Neural cell (in vitro differentiated cells): ENCODE data around the gene ACAA2. TPM values are rescaled to one million over a fixed set of nuclear protein-coding genes. Genes with fewer than 3 reads are reported as not detected.
"Not testable (repeated sequence)": the region's sequence is repeated elsewhere in the genome, so short reads cannot be mapped to it uniquely, and the experiment has no call there.

Experiments used
- H2AFZ ChIP-seq: fragments of 200-600, 300-800 bp; sonication (generic), shearing (Covaris generic); 2 replicates; pipeline ENCODE4 v1.6.0; 2014; ENCODE audit warnings: low read depth, mild to moderate bottlenecking, antibody characterized with exemption, low read length, moderate library complexity
- H3F3A ChIP-seq: fragments of 200-600 bp; shearing (Covaris generic); 2 replicates; pipeline ENCODE4 v1.6.1; 2016; ENCODE audit warnings: mild to moderate bottlenecking, moderate library complexity, mixed read lengths, antibody characterized with exemption, low read length; ENCODE audit not compliant: insufficient read depth, poor library complexity, severe bottlenecking
- H3K27ac ChIP-seq: fragments of 200-600, 300-800 bp; sonication (generic), shearing (Covaris generic); 2 replicates; pipeline ENCODE4 v1.5.1; 2014; ENCODE audit warnings: mild to moderate bottlenecking, low read length, moderate library complexity
- H3K27me3 ChIP-seq: fragments of 300-800, 200-600 bp; sonication (generic), shearing (Covaris generic); 2 replicates; pipeline ENCODE4 v1.6.0; 2014; ENCODE audit warnings: mild to moderate bottlenecking, low read depth, low read length, moderate library complexity; ENCODE audit not compliant: insufficient read depth
- H3K36me3 ChIP-seq: fragments of 300-800, 200-600 bp; sonication (generic), shearing (Covaris generic); 2 replicates; pipeline ENCODE4 v1.5.1; 2014; ENCODE audit warnings: mild to moderate bottlenecking, antibody characterized with exemption, low read length, moderate library complexity; ENCODE audit not compliant: insufficient read depth
- H3K4me2 ChIP-seq: fragments of 300-800, 200-600 bp; sonication (generic), shearing (Covaris generic); 2 replicates; pipeline ENCODE4 v1.6.0; 2014; ENCODE audit warnings: mild to moderate bottlenecking, low read length
- H3K4me3 ChIP-seq: fragments of 300-800, 200-600 bp; sonication (generic), shearing (Covaris generic); 2 replicates; pipeline ENCODE4 v1.5.1; 2014; ENCODE audit warnings: mild to moderate bottlenecking, low read length, moderate library complexity
- H3K79me2 ChIP-seq: fragments of 200-600 bp; shearing (Covaris generic); replicated peaks from 2 replicates; pipeline ENCODE4 v1.6.0; 2014; ENCODE audit warnings: mild to moderate bottlenecking, low read length, moderate library complexity; ENCODE audit not compliant: insufficient read depth
- H3K9ac ChIP-seq: fragments of 300-800, 200-600 bp; sonication (generic), shearing (Covaris generic); 2 replicates; pipeline ENCODE4 v1.6.1; 2016; ENCODE audit warnings: mild to moderate bottlenecking, low read length, mixed read lengths
- H3K9me2 ChIP-seq: fragments of 200-600 bp; shearing (Covaris generic); 2 replicates; pipeline ENCODE4 v1.6.1; 2016; ENCODE audit warnings: mild to moderate bottlenecking, low read length, mixed read lengths; ENCODE audit not compliant: insufficient read depth
- H3K9me3 ChIP-seq: fragments of 200-600, 300-800 bp; sonication (generic), shearing (Covaris generic); 2 replicates; pipeline ENCODE4 v1.6.1; 2016; ENCODE audit warnings: mild to moderate bottlenecking, mixed run types, low read length, moderate library complexity, mixed read lengths
- H4K20me1 ChIP-seq: fragments of 200-600 bp; shearing (Covaris generic); 2 replicates; pipeline ENCODE4 v1.6.1; 2016; ENCODE audit warnings: mild to moderate bottlenecking, mixed run types; ENCODE audit not compliant: insufficient read depth
- EP300 ChIP-seq: fragments of 450-650 bp; conservative IDR thresholded peaks from 2 replicates; pipeline ENCODE4 v1.6.1; 2014; ENCODE audit warnings: antibody characterized with exemption, mild to moderate bottlenecking, moderate library complexity; ENCODE audit not compliant: poor library complexity, severe bottlenecking
- EZH2 ChIP-seq: fragments of 200-600, 300-800 bp; shearing (Covaris generic), sonication (generic); IDR thresholded peaks from 2 replicates; pipeline ENCODE4 v1.6.1; 2014; ENCODE audit warnings: antibody characterized with exemption, low read length, borderline replicate concordance, mild to moderate bottlenecking; ENCODE audit not compliant: insufficient read depth, poor library complexity, severe bottlenecking
- MXI1 ChIP-seq: fragments of 450-650 bp; conservative IDR thresholded peaks from 2 replicates; pipeline ENCODE4 v1.6.1; 2014; ENCODE audit warnings: antibody characterized with exemption, mild to moderate bottlenecking; ENCODE audit not compliant: poor library complexity, severe bottlenecking
- POLR2AphosphoS5 ChIP-seq: IDR thresholded peaks from 2 replicates; pipeline ENCODE4 v1.6.1; 2012
- RAD21 ChIP-seq: fragments of 450-650 bp; conservative IDR thresholded peaks from 2 replicates; pipeline ENCODE4 v1.6.1; 2014; ENCODE audit warnings: antibody characterized with exemption, mild to moderate bottlenecking, moderate library complexity
- SMC3 ChIP-seq: fragments of 450-650 bp; conservative IDR thresholded peaks from 2 replicates; pipeline ENCODE4 v1.6.1; 2014; ENCODE audit warnings: antibody characterized with exemption, mild to moderate bottlenecking, moderate library complexity; ENCODE audit not compliant: poor library complexity
- TAF1 ChIP-seq: IDR thresholded peaks from 2 replicates; pipeline ENCODE4 v1.6.1; 2012; ENCODE audit warnings: low read depth
- polyA plus RNA-seq: library from polyadenylated mRNA; depleted of rRNA; stranded (reverse); fragments of >200 nt; gene quantifications from 2 replicates; pipeline ENCODE4 v1.2.3, GENCODE V29; 2014
- TF ChIP-seq, protein P1 (sequence below): IDR thresholded peaks from 2 replicates; pipeline ENCODE4 v1.6.1; 2012; ENCODE audit warnings: borderline replicate concordance
- TF ChIP-seq, protein P2 (sequence below): fragments of 450-650 bp; IDR thresholded peaks from 2 replicates; pipeline ENCODE4 v1.5.1; 2014; ENCODE audit warnings: antibody characterized with exemption, mild to moderate bottlenecking, moderate library complexity; ENCODE audit not compliant: poor library complexity, severe bottlenecking

ACAA2 gene
- polyA plus RNA-seq, 1 donor from 2014 or later, result 6.3 TPM

DNA sequence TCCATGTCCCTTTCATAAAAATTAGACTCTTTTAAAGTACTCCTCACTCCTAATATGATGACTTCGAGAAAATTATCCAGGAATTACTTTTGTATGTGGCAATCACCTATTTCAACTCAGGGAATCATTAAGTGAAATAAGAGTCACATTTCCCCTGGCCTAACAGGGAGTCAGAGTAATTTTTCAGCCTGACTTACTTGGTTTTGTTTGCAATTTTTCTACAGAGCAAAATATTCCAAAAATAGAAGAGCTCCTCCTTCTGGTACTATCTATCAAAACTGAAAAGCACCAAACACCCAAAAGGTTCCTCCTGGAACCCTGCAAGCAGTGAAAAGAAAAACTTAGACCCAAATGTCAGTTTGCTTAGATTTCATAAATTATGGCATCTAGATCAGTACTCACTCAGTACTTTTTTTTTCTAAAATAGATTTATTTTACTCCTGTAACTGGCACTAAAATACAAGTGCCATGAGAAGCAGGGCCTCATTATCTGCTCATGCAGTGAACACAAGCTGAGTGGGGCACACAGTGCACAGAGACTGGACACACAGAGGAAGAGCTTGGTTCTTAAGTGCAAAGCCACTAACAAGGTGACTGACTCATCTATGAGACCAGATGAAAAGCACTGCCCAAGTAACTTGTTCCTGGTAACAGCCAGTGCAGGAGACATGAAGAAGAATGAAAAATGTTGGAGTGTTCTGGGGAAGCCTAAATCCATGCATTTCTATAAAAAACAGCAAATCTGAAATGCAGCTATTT is 28.7 kb downstream of the ACAA2 start:
- TF ChIP-seq, protein P1, sequence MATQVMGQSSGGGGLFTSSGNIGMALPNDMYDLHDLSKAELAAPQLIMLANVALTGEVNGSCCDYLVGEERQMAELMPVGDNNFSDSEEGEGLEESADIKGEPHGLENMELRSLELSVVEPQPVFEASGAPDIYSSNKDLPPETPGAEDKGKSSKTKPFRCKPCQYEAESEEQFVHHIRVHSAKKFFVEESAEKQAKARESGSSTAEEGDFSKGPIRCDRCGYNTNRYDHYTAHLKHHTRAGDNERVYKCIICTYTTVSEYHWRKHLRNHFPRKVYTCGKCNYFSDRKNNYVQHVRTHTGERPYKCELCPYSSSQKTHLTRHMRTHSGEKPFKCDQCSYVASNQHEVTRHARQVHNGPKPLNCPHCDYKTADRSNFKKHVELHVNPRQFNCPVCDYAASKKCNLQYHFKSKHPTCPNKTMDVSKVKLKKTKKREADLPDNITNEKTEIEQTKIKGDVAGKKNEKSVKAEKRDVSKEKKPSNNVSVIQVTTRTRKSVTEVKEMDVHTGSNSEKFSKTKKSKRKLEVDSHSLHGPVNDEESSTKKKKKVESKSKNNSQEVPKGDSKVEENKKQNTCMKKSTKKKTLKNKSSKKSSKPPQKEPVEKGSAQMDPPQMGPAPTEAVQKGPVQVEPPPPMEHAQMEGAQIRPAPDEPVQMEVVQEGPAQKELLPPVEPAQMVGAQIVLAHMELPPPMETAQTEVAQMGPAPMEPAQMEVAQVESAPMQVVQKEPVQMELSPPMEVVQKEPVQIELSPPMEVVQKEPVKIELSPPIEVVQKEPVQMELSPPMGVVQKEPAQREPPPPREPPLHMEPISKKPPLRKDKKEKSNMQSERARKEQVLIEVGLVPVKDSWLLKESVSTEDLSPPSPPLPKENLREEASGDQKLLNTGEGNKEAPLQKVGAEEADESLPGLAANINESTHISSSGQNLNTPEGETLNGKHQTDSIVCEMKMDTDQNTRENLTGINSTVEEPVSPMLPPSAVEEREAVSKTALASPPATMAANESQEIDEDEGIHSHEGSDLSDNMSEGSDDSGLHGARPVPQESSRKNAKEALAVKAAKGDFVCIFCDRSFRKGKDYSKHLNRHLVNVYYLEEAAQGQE, result no peak
- TF ChIP-seq, protein P2, sequence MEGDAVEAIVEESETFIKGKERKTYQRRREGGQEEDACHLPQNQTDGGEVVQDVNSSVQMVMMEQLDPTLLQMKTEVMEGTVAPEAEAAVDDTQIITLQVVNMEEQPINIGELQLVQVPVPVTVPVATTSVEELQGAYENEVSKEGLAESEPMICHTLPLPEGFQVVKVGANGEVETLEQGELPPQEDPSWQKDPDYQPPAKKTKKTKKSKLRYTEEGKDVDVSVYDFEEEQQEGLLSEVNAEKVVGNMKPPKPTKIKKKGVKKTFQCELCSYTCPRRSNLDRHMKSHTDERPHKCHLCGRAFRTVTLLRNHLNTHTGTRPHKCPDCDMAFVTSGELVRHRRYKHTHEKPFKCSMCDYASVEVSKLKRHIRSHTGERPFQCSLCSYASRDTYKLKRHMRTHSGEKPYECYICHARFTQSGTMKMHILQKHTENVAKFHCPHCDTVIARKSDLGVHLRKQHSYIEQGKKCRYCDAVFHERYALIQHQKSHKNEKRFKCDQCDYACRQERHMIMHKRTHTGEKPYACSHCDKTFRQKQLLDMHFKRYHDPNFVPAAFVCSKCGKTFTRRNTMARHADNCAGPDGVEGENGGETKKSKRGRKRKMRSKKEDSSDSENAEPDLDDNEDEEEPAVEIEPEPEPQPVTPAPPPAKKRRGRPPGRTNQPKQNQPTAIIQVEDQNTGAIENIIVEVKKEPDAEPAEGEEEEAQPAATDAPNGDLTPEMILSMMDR, result no peak
- TF ChIP-seq MXI1 (no peak), RAD21 (no peak), EP300 (no peak), POLR2AphosphoS5 (no peak), SMC3 (no peak), EZH2 (no peak), TAF1 (no peak)
- H2AFZ ChIP-seq, result no peak overlapping the region
- no peak overlapping the region for H3K9ac ChIP-seq
- H3K9me3 ChIP-seq, result no peaks in the 10 kb centered on the region
- H3K36me3 ChIP-seq, result no peaks in the 10 kb centered on the region
- H3K4me3 ChIP-seq, result no peak overlapping the region
- no peaks in the 10 kb centered on the region for H3K79me2 ChIP-seq
- no peaks in the 10 kb centered on the region for H3K9me2 ChIP-seq
- H3K4me2 ChIP-seq, result no peak overlapping the region
- H4K20me1 ChIP-seq, result no peaks in the 10 kb centered on the region
- H3F3A ChIP-seq, result no peaks in the 10 kb centered on the region
- H3K27ac ChIP-seq, result no peak overlapping the region
- no peaks in the 10 kb centered on the region for H3K27me3 ChIP-seq

DNA sequence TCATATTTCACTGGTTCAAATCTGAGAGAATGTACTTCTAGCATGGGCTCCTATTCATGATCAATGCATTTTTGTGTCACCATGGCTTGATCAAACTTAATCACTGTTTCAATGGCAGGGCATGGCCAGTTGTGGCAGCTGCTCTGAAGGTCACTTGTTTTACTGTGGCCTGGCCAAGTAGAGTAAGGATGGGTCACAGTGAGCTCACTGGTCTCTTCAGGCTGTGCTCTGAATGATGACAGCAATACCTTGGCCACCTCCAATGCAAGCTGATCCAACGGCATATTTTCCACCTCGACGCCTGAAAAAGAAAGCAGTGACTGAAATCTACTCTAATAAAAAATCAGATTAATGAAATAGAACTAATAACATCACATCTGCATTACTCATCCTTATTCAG is 29.7 kb downstream of the ACAA2 start:
- H3K9me2 ChIP-seq, H2AFZ ChIP-seq, H3K36me3 ChIP-seq, H3K9ac ChIP-seq, H3K79me2 ChIP-seq, H4K20me1 ChIP-seq, H3K4me2 ChIP-seq, H3K9me3 ChIP-seq, H3K27me3 ChIP-seq, H3K27ac ChIP-seq, H3K4me3 ChIP-seq, H3F3A ChIP-seq: not testable (repeated sequence)
